ENCODE results near the gene TAF1C.
"Not testable (repeated sequence)": the region's sequence is repeated elsewhere in the genome, so short reads cannot be mapped to it uniquely, and the experiment has no call there.

Gene TAF1C

GRCh38 chr16:84209989-84210388 is 23.1 kb upstream of the TAF1C start:
- DNase-seq (ENCODE audit: low read depth, low spot score) = no peak

- no peak for DNase-seq (ENCODE audit: low read depth, low spot score)
Measured at GRCh38 chr16:84207879-84208278, 21.0 kb upstream of the TAF1C start.

GRCh38 chr16:84207251-84207650 is 20.4 kb upstream of the TAF1C start:
- DNase-seq (ENCODE audit: low read depth, low spot score) = no peak

- DNase-seq (ENCODE audit: low read depth, low spot score) = no peak
Measured at GRCh38 chr16:84205976-84206691, 19.3 kb upstream of the TAF1C start.

GRCh38 chr16:84205123-84205522 is 18.3 kb upstream of the TAF1C start:
- not testable (repeated sequence) for DNase-seq (ENCODE audit: low read depth, low spot score)

- not testable (repeated sequence) for DNase-seq (ENCODE audit: low read depth, low spot score)
Measured at GRCh38 chr16:84204551-84204950, 17.7 kb upstream of the TAF1C start.

- no peak for DNase-seq (ENCODE audit: low read depth, low spot score)
Measured at GRCh38 chr16:84199861-84200260, 13.0 kb upstream of the TAF1C start.

- DNase-seq (ENCODE audit: low read depth, low spot score) = no peak
Measured at GRCh38 chr16:84199097-84199496, 12.2 kb upstream of the TAF1C start.

GRCh38 chr16:84198401-84198800 is 11.5 kb upstream of the TAF1C start:
- no peak for DNase-seq (ENCODE audit: low read depth, low spot score)

GRCh38 chr16:84197466-84198128 is 10.7 kb upstream of the TAF1C start:
- DNase-seq (ENCODE audit: low read depth, low spot score) = no peak

- no peak for DNase-seq (ENCODE audit: low read depth, low spot score)
Measured at GRCh38 chr16:84196727-84197394, 10.0 kb upstream of the TAF1C start.

GRCh38 chr16:84196101-84196500 is 9.2 kb upstream of the TAF1C start:
- DNase-seq (ENCODE audit: low read depth, low spot score) = no peak

- DNase-seq (ENCODE audit: low read depth, low spot score) = no peak
Measured at GRCh38 chr16:84195201-84196093, 8.6 kb upstream of the TAF1C start.

- peak; percentile 32 for DNase-seq (ENCODE audit: low read depth, low spot score)
Measured at GRCh38 chr16:84194470-84195200, 7.8 kb upstream of the TAF1C start.

- DNase-seq (ENCODE audit: low read depth, low spot score) = no peak
Measured at GRCh38 chr16:84194018-84194417, 7.2 kb upstream of the TAF1C start.

GRCh38 chr16:84193480-84193879 is 6.6 kb upstream of the TAF1C start:
- no peak for DNase-seq (ENCODE audit: low read depth, low spot score)

- DNase-seq (ENCODE audit: low read depth, low spot score) = no peak
Measured at GRCh38 chr16:84191466-84191865, 4.6 kb upstream of the TAF1C start.

- peak; percentile 58 for DNase-seq (ENCODE audit: low read depth, low spot score)
Measured at GRCh38 chr16:84190731-84191388, 4.0 kb upstream of the TAF1C start, which contains the start of gene ADAD2. Gene ADAD2, plus strand, starts transcription at chr16:84191157. Its CDS starts 74 bp downstream, at chr16:84191231.

- no peak for DNase-seq (ENCODE audit: low read depth, low spot score)
Measured at GRCh38 chr16:84184775-84185174, 2.1 kb downstream of the TAF1C start.

- DNase-seq (ENCODE audit: low read depth, low spot score) = no peak
Measured at GRCh38 chr16:84183911-84184591, 2.8 kb downstream of the TAF1C start.

Measured in ELF-1 (cell line).